ENCODE results near the gene MBOAT2.

MBOAT2 gene

GRCh38 chr2:8851811-8852560 is 151.5 kb downstream of the MBOAT2 start:
- no peak overlapping the region for H3K27ac ChIP-seq (ENCODE audit: low read depth, low read length)
- no peak overlapping the region for H3K4me2 ChIP-seq (ENCODE audit: low read depth, low read length, poor library complexity, severe bottlenecking)
- no peaks in the 10 kb centered on the region for H3F3A ChIP-seq (ENCODE audit: insufficient read depth)
- H3K9me3 ChIP-seq (ENCODE audit: insufficient read depth, low read length), result no peaks in the 10 kb centered on the region
- no peaks in the 10 kb centered on the region for H3K79me2 ChIP-seq (ENCODE audit: insufficient read depth, low read length)
- no peaks in the 10 kb centered on the region for H4K20me1 ChIP-seq (ENCODE audit: low read depth, low read length)
- no peak overlapping the region for H3K4me3 ChIP-seq (ENCODE audit: insufficient read depth, low read length, poor library complexity, severe bottlenecking)
- no peaks in the 10 kb centered on the region for H3K36me3 ChIP-seq (ENCODE audit: low read length)
- H3K27me3 ChIP-seq (ENCODE audit: low read length), result no peaks in the 10 kb centered on the region
- H2AFZ ChIP-seq (ENCODE audit: low read depth, low read length, severe bottlenecking), result no peak overlapping the region
- no peak overlapping the region for H3K9ac ChIP-seq (ENCODE audit: low read length)
- TF ChIP-seq EZH2phosphoT487 (conservative IDR thresholded peaks at IDR 0.05; ENCODE audit: low read length), result no peak
- H3K9me2 ChIP-seq (replicated peaks; ENCODE audit: insufficient read depth, low read length), result no peaks in the 10 kb centered on the region

- Histone ChIP-seq H3K4me2 (ENCODE audit: low read depth, low read length, poor library complexity, severe bottlenecking) (no peak overlapping the region), H3K36me3 (ENCODE audit: low read length) (no peaks in the 10 kb centered on the region), H3K9me3 (ENCODE audit: insufficient read depth, low read length) (no peaks in the 10 kb centered on the region), H3K9me2 (replicated peaks; ENCODE audit: insufficient read depth, low read length) (no peaks in the 10 kb centered on the region), H3K9ac (ENCODE audit: low read length) (no peak overlapping the region), H4K20me1 (ENCODE audit: low read depth, low read length) (no peaks in the 10 kb centered on the region), H3K27ac (ENCODE audit: low read depth, low read length) (no peak overlapping the region), H3K79me2 (ENCODE audit: insufficient read depth, low read length) (no peaks in the 10 kb centered on the region), H3K4me3 (ENCODE audit: insufficient read depth, low read length, poor library complexity, severe bottlenecking) (no peak overlapping the region), H3F3A (ENCODE audit: insufficient read depth) (no peaks in the 10 kb centered on the region), H3K27me3 (ENCODE audit: low read length) (no peaks in the 10 kb centered on the region), H2AFZ (ENCODE audit: low read depth, low read length, severe bottlenecking) (no peak overlapping the region)
- TF ChIP-seq EZH2phosphoT487 (conservative IDR thresholded peaks at IDR 0.05; ENCODE audit: low read length), result no peak
- no peak for TF ChIP-seq CTCF (IDR thresholded peaks at IDR 0.05; ENCODE audit: insufficient read depth, low read length, poor library complexity, severe bottlenecking)
These were observed 152.5 kb downstream of the MBOAT2 start for GRCh38 chr2:8850845-8851487.

GRCh38 chr2:8849327-8849726 is 154.2 kb downstream of the MBOAT2 start:
- Histone ChIP-seq H3F3A (ENCODE audit: insufficient read depth) (no peaks in the 10 kb centered on the region), H3K4me3 (ENCODE audit: insufficient read depth, low read length, poor library complexity, severe bottlenecking) (no peak overlapping the region), H3K27ac (ENCODE audit: low read depth, low read length) (no peak overlapping the region), H2AFZ (ENCODE audit: low read depth, low read length, severe bottlenecking) (no peak overlapping the region), H3K4me2 (ENCODE audit: low read depth, low read length, poor library complexity, severe bottlenecking) (no peak overlapping the region), H3K9me2 (replicated peaks; ENCODE audit: insufficient read depth, low read length) (no peaks in the 10 kb centered on the region), H3K27me3 (ENCODE audit: low read length) (no peaks in the 10 kb centered on the region), H3K36me3 (ENCODE audit: low read length) (no peaks in the 10 kb centered on the region), H3K9ac (ENCODE audit: low read length) (no peak overlapping the region), H3K9me3 (ENCODE audit: insufficient read depth, low read length) (no peaks in the 10 kb centered on the region), H4K20me1 (ENCODE audit: low read depth, low read length) (no peaks in the 10 kb centered on the region), H3K79me2 (ENCODE audit: insufficient read depth, low read length) (no peaks in the 10 kb centered on the region)
- TF ChIP-seq CTCF (IDR thresholded peaks at IDR 0.05; ENCODE audit: insufficient read depth, low read length, poor library complexity, severe bottlenecking) (no peak), EZH2phosphoT487 (conservative IDR thresholded peaks at IDR 0.05; ENCODE audit: low read length) (no peak)

All from SU-DHL-6 (cell line).